GM23338 (cell line): ENCODE measurements around the gene BHLHA15. TPM values are rescaled to one million over a fixed set of nuclear protein-coding genes. Genes with fewer than 3 reads are reported as not detected.
A peak's percentile ranks its signal among the peaks of the same experiment; 100 is the strongest.

Source experiments
- ATAC-seq: fragments of 200-7000 bp; cut with Tn5 transposase; 3 replicates; pipeline ENCODE4 v1.9.1; 2020
- DNase-seq: peaks from one replicate; pipeline ENCODE4 v3.0.0-alpha.2; 2015; ENCODE audit warnings: low spot score
- H2AFZ ChIP-seq: fragments of 200-600 bp; sonication (generic); 2 replicates; pipeline ENCODE4 v1.8.0; 2016; ENCODE audit warnings: antibody characterized with exemption, mild to moderate bottlenecking, moderate library complexity
- H3F3A ChIP-seq: fragments of 200-600 bp; sonication (generic); replicated peaks from 2 replicates; pipeline ENCODE4 v1.8.0; 2017; ENCODE audit warnings: antibody characterized with exemption, mixed run types, low read depth
- H3K27ac ChIP-seq: fragments of 200-600 bp; sonication (generic); 2 replicates; pipeline ENCODE4 v1.6.1; 2016; ENCODE audit warnings: low read depth
- H3K27me3 ChIP-seq: fragments of 200-600 bp; sonication (generic); 2 replicates; pipeline ENCODE4 v1.8.0; 2016; ENCODE audit warnings: mild to moderate bottlenecking, mixed run types, moderate library complexity; ENCODE audit not compliant: insufficient read depth
- H3K36me3 ChIP-seq: fragments of 200-600 bp; sonication (generic); 2 replicates; pipeline ENCODE4 v1.8.0; 2016; ENCODE audit warnings: mild to moderate bottlenecking; ENCODE audit not compliant: insufficient read depth
- H3K4me1 ChIP-seq: fragments of 200-600 bp; sonication (generic); 2 replicates; pipeline ENCODE4 v1.8.0; 2016; ENCODE audit warnings: mild to moderate bottlenecking, moderate library complexity; ENCODE audit not compliant: insufficient read depth
- H3K4me2 ChIP-seq: fragments of 200-600 bp; sonication (generic); 2 replicates; pipeline ENCODE4 v1.7.1; 2017; ENCODE audit warnings: mixed run types
- H3K4me3 ChIP-seq: fragments of 200-600 bp; sonication (generic); 2 replicates; pipeline ENCODE4 v1.6.1; 2016; ENCODE audit warnings: mixed run types
- H3K79me2 ChIP-seq: fragments of 200-600 bp; sonication (generic); replicated peaks from 2 replicates; pipeline ENCODE4 v1.8.0; 2017; ENCODE audit warnings: mild to moderate bottlenecking; ENCODE audit not compliant: insufficient read depth
- H3K9me2 ChIP-seq: fragments of 200-600 bp; sonication (generic); 2 replicates; pipeline ENCODE4 v1.8.0; 2017; ENCODE audit not compliant: insufficient read depth
- H4K20me1 ChIP-seq: fragments of 200-600 bp; sonication (generic); replicated peaks from 2 replicates; pipeline ENCODE4 v1.8.0; 2017; ENCODE audit warnings: mild to moderate bottlenecking; ENCODE audit not compliant: insufficient read depth
- H3K27ac Mint-ChIP-seq: 2 replicates; pipeline ENCODE4 v1.8.0; 2020; ENCODE audit warnings: inconsistent platforms, mild to moderate bottlenecking, moderate library complexity, mixed read lengths
- H3K27me3 Mint-ChIP-seq: 3 replicates; pipeline ENCODE4 v1.8.0; 2022; ENCODE audit warnings: low read depth, mild to moderate bottlenecking, moderate library complexity, mixed read lengths, inconsistent platforms; ENCODE audit not compliant: insufficient read depth, poor library complexity
- H3K36me3 Mint-ChIP-seq: 3 replicates; pipeline ENCODE4 v1.8.0; 2021; ENCODE audit warnings: low read depth, mild to moderate bottlenecking, inconsistent platforms, moderate library complexity, mixed read lengths
- H3K4me1 Mint-ChIP-seq: 3 replicates; pipeline ENCODE4 v1.8.0; 2020; ENCODE audit warnings: mild to moderate bottlenecking, inconsistent platforms, mixed read lengths
- H3K4me3 Mint-ChIP-seq: 3 replicates; pipeline ENCODE4 v1.8.0; 2021; ENCODE audit warnings: moderate library complexity, mild to moderate bottlenecking, inconsistent platforms, mixed read lengths
- H3K9me3 Mint-ChIP-seq: 3 replicates; pipeline ENCODE4 v1.8.0; 2020; ENCODE audit warnings: moderate library complexity, mild to moderate bottlenecking, inconsistent platforms, mixed read lengths
- CREB1 ChIP-seq: fragments of 250-450 bp; sonication (Bioruptor Pico); IDR thresholded peaks from 2 replicates; pipeline ENCODE4 v1.5.0; 2020; ENCODE audit warnings: low read depth, mild to moderate bottlenecking, moderate library complexity
- EZH2 ChIP-seq: fragments of 200-600 bp; sonication (generic); IDR thresholded peaks from one replicate; pipeline ENCODE4 v1.8.0; 2017; ENCODE audit warnings: antibody characterized with exemption, mild to moderate bottlenecking, low read depth; ENCODE audit not compliant: unreplicated experiment
- EZH2phosphoT487 ChIP-seq: fragments of 200-600 bp; sonication (generic); IDR thresholded peaks from one replicate; pipeline ENCODE4 v1.8.1; 2018; ENCODE audit warnings: antibody characterized with exemption; ENCODE audit not compliant: unreplicated experiment
- JUNB ChIP-seq: IDR thresholded peaks from one replicate; pipeline ENCODE4 v1.6.1; 2016; ENCODE audit warnings: antibody characterized with exemption; ENCODE audit not compliant: unreplicated experiment
- NANOG ChIP-seq: IDR thresholded peaks from 2 replicates; pipeline ENCODE4 v1.6.1; 2016; ENCODE audit warnings: antibody characterized with exemption, borderline replicate concordance
- POLR2AphosphoS5 ChIP-seq: IDR thresholded peaks from 2 replicates; pipeline ENCODE4 v1.6.1; 2016; ENCODE audit warnings: antibody characterized with exemption, low read depth
- STAT1 ChIP-seq: IDR thresholded peaks from one replicate; pipeline ENCODE4 v1.6.1; 2016; ENCODE audit warnings: antibody characterized with exemption; ENCODE audit not compliant: unreplicated experiment
- ZNF114 ChIP-seq: fragments of 250-450 bp; sonication (Bioruptor Pico); IDR thresholded peaks from 2 replicates; pipeline ENCODE4 v1.5.0; 2020; ENCODE audit warnings: mild to moderate bottlenecking, moderate library complexity
- ZNF331 ChIP-seq: fragments of 250-450 bp; sonication (Bioruptor Pico); IDR thresholded peaks from 2 replicates; pipeline ENCODE4 v1.5.0; 2020; ENCODE audit warnings: low read depth, mild to moderate bottlenecking, moderate library complexity
- polyA plus RNA-seq: library from polyadenylated mRNA; unstranded; fragments of >200 nt; fragmentation: Nextera tagmentation; extraction: Ambion mirVana; gene quantifications from 2 replicates; pipeline ENCODE4 v1.2.1, GENCODE V29; 2016
- total RNA-seq: library from RNA; depleted of rRNA; stranded (reverse); fragments of >200 nt; shearing (Covaris generic); gene quantifications from 2 replicates; pipeline ENCODE4 v1.2.3, GENCODE V29; 2014
- TF ChIP-seq, protein P1 (sequence below): IDR thresholded peaks from 2 replicates; pipeline ENCODE4 v1.6.1; 2016; ENCODE audit warnings: antibody characterized with exemption
- TF ChIP-seq, protein P2 (sequence below): IDR thresholded peaks from one replicate; pipeline ENCODE4 v1.6.1; 2018; ENCODE audit warnings: antibody characterized with exemption; ENCODE audit not compliant: unreplicated experiment
- TF ChIP-seq, protein P3 (sequence below), 2 experiments: fragments of 200-600 bp in 1 of 2; sonication (generic) in 1 of 2; conservative IDR thresholded peaks; 2 replicates each; pipeline versions ENCODE4 v1.5.1 to v1.6.1; 2016 to 2017; ENCODE audit warnings: antibody characterized with exemption in 2 of 2, low read depth in 2 of 2, mild to moderate bottlenecking in 2 of 2, moderate library complexity in 1 of 2
- TF ChIP-seq, protein P4 (sequence below): fragments of 250-450 bp; sonication (Bioruptor Pico); IDR thresholded peaks from 2 replicates; pipeline ENCODE4 v1.5.0; 2020; ENCODE audit warnings: mild to moderate bottlenecking, moderate library complexity

Gene BHLHA15
- total and polyA plus RNA-seq, 2 experiments from 2014 or later: 1.4 to 8.3 TPM

DNA sequence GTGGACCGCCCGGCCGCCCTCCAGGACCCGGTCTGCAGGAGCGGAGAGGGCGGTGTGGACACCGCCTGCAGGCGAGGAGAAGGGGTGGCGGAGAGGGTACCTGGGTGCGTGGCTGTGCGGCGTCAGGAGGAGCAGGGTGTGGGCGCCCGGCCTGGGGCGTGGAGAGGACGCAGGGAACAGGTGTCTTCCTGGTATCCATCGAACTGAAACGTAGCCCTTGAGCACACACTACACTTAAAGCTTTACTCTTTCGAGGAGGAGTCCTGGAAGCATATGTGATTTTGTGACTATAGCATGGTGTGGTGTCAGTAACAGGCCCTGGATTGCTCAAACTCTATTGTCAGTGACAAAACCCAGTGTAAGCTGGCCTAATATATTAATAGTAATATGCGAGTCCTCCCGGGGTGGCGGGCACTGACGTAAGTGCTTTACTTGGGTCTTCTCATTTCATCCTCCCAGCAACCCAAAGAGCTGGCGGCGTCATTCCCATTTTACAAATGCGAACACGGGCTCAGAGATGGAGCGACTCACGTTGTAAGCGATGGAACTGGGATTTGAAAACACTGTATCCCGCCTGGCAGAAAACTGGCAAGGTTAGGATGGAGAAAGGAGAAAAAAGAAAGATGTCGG lies 41.3 kb downstream of the BHLHA15 start:
- Histone ChIP-seq H3K27ac (no peak overlapping the region; the same call in 1 of the 2 replicates), H2AFZ (peak overlapping the region; percentile 93)
- peak overlapping the region; percentile 92 for H3K4me3 Mint-ChIP-seq

More for the DNA sequence above, 41.3 kb downstream of the BHLHA15 start:
- Histone ChIP-seq H3K79me2 (peaks cover 11% of the 10 kb centered on the region), H4K20me1 (0 out of 2 replicates have a peak, but pooled peaks cover 3% of the 10 kb centered on the region), H3K9me2 (no peaks in the 10 kb centered on the region), H3K27me3 (no peaks in the 10 kb centered on the region), H3K4me2 (peak overlapping the region; percentile 95), H3F3A (peaks cover 14% of the 10 kb centered on the region; the same call in 1 of the 2 replicates), H3K4me1 (peaks cover 19% of the 10 kb centered on the region), H3K4me3 (peak overlapping the region; percentile 95), H3K36me3 (no peaks in the 10 kb centered on the region)
- ATAC-seq (peak; percentile 32), DNase-seq (no peak)
- Mint-ChIP-seq H3K4me1 (peaks cover 18% of the 10 kb centered on the region), H3K27me3 (peaks cover 7% of the 10 kb centered on the region), H3K27ac (peak overlapping the region; percentile 70), H3K36me3 (peaks cover 3% of the 10 kb centered on the region; the same call in 1 of the 3 replicates), H3K9me3 (no peaks in the 10 kb centered on the region; the same call in 2 of the 3 replicates)
- TF ChIP-seq EZH2phosphoT487 (no peak), NANOG (no peak), CREB1 (no peak), POLR2AphosphoS5 (no peak), JUNB (no peak), ZNF331 (CRISPR knock-in tag) (no peak), ZNF114 (CRISPR knock-in tag) (no peak), EZH2 (no peak), STAT1 (no peak)
- TF ChIP-seq, protein P1, sequence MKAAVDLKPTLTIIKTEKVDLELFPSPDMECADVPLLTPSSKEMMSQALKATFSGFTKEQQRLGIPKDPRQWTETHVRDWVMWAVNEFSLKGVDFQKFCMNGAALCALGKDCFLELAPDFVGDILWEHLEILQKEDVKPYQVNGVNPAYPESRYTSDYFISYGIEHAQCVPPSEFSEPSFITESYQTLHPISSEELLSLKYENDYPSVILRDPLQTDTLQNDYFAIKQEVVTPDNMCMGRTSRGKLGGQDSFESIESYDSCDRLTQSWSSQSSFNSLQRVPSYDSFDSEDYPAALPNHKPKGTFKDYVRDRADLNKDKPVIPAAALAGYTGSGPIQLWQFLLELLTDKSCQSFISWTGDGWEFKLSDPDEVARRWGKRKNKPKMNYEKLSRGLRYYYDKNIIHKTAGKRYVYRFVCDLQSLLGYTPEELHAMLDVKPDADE: no peak
- TF ChIP-seq, protein P2, sequence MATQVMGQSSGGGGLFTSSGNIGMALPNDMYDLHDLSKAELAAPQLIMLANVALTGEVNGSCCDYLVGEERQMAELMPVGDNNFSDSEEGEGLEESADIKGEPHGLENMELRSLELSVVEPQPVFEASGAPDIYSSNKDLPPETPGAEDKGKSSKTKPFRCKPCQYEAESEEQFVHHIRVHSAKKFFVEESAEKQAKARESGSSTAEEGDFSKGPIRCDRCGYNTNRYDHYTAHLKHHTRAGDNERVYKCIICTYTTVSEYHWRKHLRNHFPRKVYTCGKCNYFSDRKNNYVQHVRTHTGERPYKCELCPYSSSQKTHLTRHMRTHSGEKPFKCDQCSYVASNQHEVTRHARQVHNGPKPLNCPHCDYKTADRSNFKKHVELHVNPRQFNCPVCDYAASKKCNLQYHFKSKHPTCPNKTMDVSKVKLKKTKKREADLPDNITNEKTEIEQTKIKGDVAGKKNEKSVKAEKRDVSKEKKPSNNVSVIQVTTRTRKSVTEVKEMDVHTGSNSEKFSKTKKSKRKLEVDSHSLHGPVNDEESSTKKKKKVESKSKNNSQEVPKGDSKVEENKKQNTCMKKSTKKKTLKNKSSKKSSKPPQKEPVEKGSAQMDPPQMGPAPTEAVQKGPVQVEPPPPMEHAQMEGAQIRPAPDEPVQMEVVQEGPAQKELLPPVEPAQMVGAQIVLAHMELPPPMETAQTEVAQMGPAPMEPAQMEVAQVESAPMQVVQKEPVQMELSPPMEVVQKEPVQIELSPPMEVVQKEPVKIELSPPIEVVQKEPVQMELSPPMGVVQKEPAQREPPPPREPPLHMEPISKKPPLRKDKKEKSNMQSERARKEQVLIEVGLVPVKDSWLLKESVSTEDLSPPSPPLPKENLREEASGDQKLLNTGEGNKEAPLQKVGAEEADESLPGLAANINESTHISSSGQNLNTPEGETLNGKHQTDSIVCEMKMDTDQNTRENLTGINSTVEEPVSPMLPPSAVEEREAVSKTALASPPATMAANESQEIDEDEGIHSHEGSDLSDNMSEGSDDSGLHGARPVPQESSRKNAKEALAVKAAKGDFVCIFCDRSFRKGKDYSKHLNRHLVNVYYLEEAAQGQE: no peak
- TF ChIP-seq, protein P3, sequence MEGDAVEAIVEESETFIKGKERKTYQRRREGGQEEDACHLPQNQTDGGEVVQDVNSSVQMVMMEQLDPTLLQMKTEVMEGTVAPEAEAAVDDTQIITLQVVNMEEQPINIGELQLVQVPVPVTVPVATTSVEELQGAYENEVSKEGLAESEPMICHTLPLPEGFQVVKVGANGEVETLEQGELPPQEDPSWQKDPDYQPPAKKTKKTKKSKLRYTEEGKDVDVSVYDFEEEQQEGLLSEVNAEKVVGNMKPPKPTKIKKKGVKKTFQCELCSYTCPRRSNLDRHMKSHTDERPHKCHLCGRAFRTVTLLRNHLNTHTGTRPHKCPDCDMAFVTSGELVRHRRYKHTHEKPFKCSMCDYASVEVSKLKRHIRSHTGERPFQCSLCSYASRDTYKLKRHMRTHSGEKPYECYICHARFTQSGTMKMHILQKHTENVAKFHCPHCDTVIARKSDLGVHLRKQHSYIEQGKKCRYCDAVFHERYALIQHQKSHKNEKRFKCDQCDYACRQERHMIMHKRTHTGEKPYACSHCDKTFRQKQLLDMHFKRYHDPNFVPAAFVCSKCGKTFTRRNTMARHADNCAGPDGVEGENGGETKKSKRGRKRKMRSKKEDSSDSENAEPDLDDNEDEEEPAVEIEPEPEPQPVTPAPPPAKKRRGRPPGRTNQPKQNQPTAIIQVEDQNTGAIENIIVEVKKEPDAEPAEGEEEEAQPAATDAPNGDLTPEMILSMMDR (conservative IDR thresholded peaks at IDR 0.05; ENCODE audit: low read depth in 2 of 2): no peak
- TF ChIP-seq, protein P4, sequence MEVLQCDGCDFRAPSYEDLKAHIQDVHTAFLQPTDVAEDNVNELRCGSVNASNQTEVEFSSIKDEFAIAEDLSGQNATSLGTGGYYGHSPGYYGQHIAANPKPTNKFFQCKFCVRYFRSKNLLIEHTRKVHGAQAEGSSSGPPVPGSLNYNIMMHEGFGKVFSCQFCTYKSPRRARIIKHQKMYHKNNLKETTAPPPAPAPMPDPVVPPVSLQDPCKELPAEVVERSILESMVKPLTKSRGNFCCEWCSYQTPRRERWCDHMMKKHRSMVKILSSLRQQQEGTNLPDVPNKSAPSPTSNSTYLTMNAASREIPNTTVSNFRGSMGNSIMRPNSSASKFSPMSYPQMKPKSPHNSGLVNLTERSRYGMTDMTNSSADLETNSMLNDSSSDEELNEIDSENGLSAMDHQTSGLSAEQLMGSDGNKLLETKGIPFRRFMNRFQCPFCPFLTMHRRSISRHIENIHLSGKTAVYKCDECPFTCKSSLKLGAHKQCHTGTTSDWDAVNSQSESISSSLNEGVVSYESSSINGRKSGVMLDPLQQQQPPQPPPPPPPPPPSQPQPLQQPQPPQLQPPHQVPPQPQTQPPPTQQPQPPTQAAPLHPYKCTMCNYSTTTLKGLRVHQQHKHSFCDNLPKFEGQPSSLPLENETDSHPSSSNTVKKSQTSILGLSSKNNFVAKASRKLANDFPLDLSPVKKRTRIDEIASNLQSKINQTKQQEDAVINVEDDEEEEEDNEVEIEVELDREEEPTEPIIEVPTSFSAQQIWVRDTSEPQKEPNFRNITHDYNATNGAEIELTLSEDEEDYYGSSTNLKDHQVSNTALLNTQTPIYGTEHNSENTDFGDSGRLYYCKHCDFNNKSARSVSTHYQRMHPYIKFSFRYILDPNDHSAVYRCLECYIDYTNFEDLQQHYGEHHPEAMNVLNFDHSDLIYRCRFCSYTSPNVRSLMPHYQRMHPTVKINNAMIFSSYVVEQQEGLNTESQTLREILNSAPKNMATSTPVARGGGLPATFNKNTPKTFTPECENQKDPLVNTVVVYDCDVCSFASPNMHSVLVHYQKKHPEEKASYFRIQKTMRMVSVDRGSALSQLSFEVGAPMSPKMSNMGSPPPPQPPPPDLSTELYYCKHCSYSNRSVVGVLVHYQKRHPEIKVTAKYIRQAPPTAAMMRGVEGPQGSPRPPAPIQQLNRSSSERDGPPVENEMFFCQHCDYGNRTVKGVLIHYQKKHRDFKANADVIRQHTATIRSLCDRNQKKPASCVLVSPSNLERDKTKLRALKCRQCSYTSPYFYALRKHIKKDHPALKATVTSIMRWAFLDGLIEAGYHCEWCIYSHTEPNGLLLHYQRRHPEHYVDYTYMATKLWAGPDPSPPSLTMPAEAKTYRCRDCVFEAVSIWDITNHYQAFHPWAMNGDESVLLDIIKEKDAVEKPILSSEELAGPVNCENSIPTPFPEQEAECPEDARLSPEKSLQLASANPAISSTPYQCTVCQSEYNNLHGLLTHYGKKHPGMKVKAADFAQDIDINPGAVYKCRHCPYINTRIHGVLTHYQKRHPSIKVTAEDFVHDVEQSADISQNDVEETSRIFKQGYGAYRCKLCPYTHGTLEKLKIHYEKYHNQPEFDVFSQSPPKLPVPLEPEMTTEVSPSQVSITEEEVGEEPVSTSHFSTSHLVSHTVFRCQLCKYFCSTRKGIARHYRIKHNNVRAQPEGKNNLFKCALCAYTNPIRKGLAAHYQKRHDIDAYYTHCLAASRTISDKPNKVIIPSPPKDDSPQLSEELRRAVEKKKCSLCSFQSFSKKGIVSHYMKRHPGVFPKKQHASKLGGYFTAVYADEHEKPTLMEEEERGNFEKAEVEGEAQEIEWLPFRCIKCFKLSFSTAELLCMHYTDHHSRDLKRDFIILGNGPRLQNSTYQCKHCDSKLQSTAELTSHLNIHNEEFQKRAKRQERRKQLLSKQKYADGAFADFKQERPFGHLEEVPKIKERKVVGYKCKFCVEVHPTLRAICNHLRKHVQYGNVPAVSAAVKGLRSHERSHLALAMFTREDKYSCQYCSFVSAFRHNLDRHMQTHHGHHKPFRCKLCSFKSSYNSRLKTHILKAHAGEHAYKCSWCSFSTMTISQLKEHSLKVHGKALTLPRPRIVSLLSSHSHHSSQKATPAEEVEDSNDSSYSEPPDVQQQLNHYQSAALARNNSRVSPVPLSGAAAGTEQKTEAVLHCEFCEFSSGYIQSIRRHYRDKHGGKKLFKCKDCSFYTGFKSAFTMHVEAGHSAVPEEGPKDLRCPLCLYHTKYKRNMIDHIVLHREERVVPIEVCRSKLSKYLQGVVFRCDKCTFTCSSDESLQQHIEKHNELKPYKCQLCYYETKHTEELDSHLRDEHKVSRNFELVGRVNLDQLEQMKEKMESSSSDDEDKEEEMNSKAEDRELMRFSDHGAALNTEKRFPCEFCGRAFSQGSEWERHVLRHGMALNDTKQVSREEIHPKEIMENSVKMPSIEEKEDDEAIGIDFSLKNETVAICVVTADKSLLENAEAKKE: no peak
